HEK293 (cell line): ENCODE results near the gene MCRIP1.

ENCODE experiments used
- CTCF ChIA-PET: fragments of 350-600 bp; formaldehyde crosslinking; extraction: SDS; loops from one replicate; lab custom pipeline; 2021; ENCODE audit warnings: antibody characterized with exemption; lab: Yijun Ruan, JAX
- POLR2A ChIA-PET: fragments of 300-600 bp; formaldehyde crosslinking; extraction: SDS; loops from one replicate; lab custom pipeline; 2020; ENCODE audit warnings: antibody characterized with exemption, inconsistent platforms; lab: Yijun Ruan, JAX
- H3K27ac ChIP-seq: fragments of 200-500 bp; sonication (Bioruptor generic); 2 replicates; pipeline ENCODE4 v1.5.1; 2014; ENCODE audit warnings: low read depth, low read length, control low read depth, inconsistent platforms; ENCODE audit errors: extremely low read depth
- H3K36me3 ChIP-seq, 2 experiments: fragments of 200-500 bp in 1 of 2; sonication (Bioruptor generic) in 1 of 2; 1 replicate in 1 of 2; 2 replicates in 1 of 2; pipeline ENCODE4 v1.5.1; 2014 to 2017; ENCODE audit warnings: inconsistent platforms in 2 of 2, low read length in 2 of 2; ENCODE audit not compliant: control insufficient read depth in 2 of 2, insufficient read depth in 1 of 2
- H3K4me1 ChIP-seq: fragments of 200-500 bp; sonication (Bioruptor generic); 2 replicates; pipeline ENCODE4 v1.5.1; 2014; ENCODE audit warnings: mild to moderate bottlenecking, low read length, inconsistent platforms; ENCODE audit not compliant: control insufficient read depth, insufficient read depth
- H3K4me3 ChIP-seq: 2 replicates; pipeline ENCODE4 v1.5.1; 2011; ENCODE audit warnings: low read depth, mild to moderate bottlenecking, control low read depth, low read length, moderate library complexity
- H3K9me3 ChIP-seq: fragments of 200-500 bp; sonication (Bioruptor generic); 2 replicates; pipeline ENCODE4 v1.5.1; 2014; ENCODE audit warnings: low read depth, low read length, inconsistent platforms; ENCODE audit not compliant: control insufficient read depth, insufficient read depth
- GFI1B ChIP-seq: fragments of 450-650 bp; formaldehyde crosslinking; IDR thresholded peaks from 2 replicates; pipeline ENCODE4 v1.5.1; 2016; ENCODE audit warnings: missing biosample characterization, missing genetic modification characterization
- GLIS2 ChIP-seq: fragments of 450-650 bp; formaldehyde crosslinking; IDR thresholded peaks from 2 replicates; pipeline ENCODE4 v1.5.1; 2016; ENCODE audit warnings: missing biosample characterization, missing genetic modification characterization
- KLF7 ChIP-seq: fragments of 450-650 bp; formaldehyde crosslinking; IDR thresholded peaks from 2 replicates; pipeline ENCODE4 v1.5.1; 2016; ENCODE audit warnings: missing biosample characterization, missing genetic modification characterization, borderline replicate concordance
- REST ChIP-seq: fragments of 450-650 bp; formaldehyde crosslinking; IDR thresholded peaks from 2 replicates; pipeline ENCODE4 v1.5.1; 2016; ENCODE audit warnings: missing biosample characterization, missing genetic modification characterization
- SCRT2 ChIP-seq: fragments of 450-650 bp; formaldehyde crosslinking; IDR thresholded peaks from 2 replicates; pipeline ENCODE4 v1.5.1; 2016; ENCODE audit warnings: missing biosample characterization, missing genetic modification characterization
- TRIM28 ChIP-seq: IDR thresholded peaks from 2 replicates; pipeline ENCODE4 v1.6.1; 2011; ENCODE audit warnings: low read length, control low read depth, borderline replicate concordance
- YY2 ChIP-seq: fragments of 450-650 bp; formaldehyde crosslinking; IDR thresholded peaks from 2 replicates; pipeline ENCODE4 v1.5.1; 2016; ENCODE audit warnings: missing biosample characterization, missing genetic modification characterization
- ZBTB1 ChIP-seq: fragments of 450-650 bp; formaldehyde crosslinking; IDR thresholded peaks from 2 replicates; pipeline ENCODE4 v1.5.1; 2016; ENCODE audit warnings: missing biosample characterization, missing genetic modification characterization
- ZBTB21 ChIP-seq: fragments of 450-650 bp; formaldehyde crosslinking; IDR thresholded peaks from 2 replicates; pipeline ENCODE4 v1.5.1; 2017; ENCODE audit warnings: missing biosample characterization, missing genetic modification characterization
- ZBTB48 ChIP-seq: fragments of 450-650 bp; formaldehyde crosslinking; IDR thresholded peaks from 2 replicates; pipeline ENCODE4 v1.5.1; 2016; ENCODE audit warnings: missing biosample characterization, missing genetic modification characterization
- ZNF114 ChIP-seq: fragments of 450-650 bp; formaldehyde crosslinking; IDR thresholded peaks from 2 replicates; pipeline ENCODE4 v1.5.0; 2017; ENCODE audit warnings: missing biosample characterization, missing genetic modification characterization
- ZNF132 ChIP-seq: fragments of 450-650 bp; formaldehyde crosslinking; IDR thresholded peaks from 2 replicates; pipeline ENCODE4 v1.5.1; 2017; ENCODE audit warnings: missing biosample characterization, missing genetic modification characterization, borderline replicate concordance
- ZNF175 ChIP-seq: fragments of 450-650 bp; formaldehyde crosslinking; IDR thresholded peaks from 2 replicates; pipeline ENCODE4 v1.5.1; 2016; ENCODE audit warnings: missing biosample characterization, missing genetic modification characterization
- ZNF18 ChIP-seq: fragments of 450-650 bp; formaldehyde crosslinking; IDR thresholded peaks from 2 replicates; pipeline ENCODE4 v1.5.1; 2016; ENCODE audit warnings: missing biosample characterization, missing genetic modification characterization
- ZNF24 ChIP-seq: fragments of 450-650 bp; formaldehyde crosslinking; IDR thresholded peaks from 2 replicates; pipeline ENCODE4 v1.5.1; 2016; ENCODE audit warnings: missing biosample characterization, missing genetic modification characterization
- ZNF341 ChIP-seq: fragments of 450-650 bp; formaldehyde crosslinking; IDR thresholded peaks from 2 replicates; pipeline ENCODE4; 2016; ENCODE audit warnings: low read depth, missing biosample characterization, missing genetic modification characterization
- ZNF354C ChIP-seq: fragments of 450-650 bp; formaldehyde crosslinking; IDR thresholded peaks from 2 replicates; pipeline ENCODE4 v1.5.1; 2016; ENCODE audit warnings: missing biosample characterization, missing genetic modification characterization, low read depth, borderline replicate concordance
- ZNF398 ChIP-seq: fragments of 450-650 bp; formaldehyde crosslinking; IDR thresholded peaks from 2 replicates; pipeline ENCODE4 v1.5.1; 2017; ENCODE audit warnings: missing biosample characterization, missing genetic modification characterization
- ZNF48 ChIP-seq: fragments of 450-650 bp; formaldehyde crosslinking; IDR thresholded peaks from 2 replicates; pipeline ENCODE4 v1.5.1; 2016; ENCODE audit warnings: missing biosample characterization, missing genetic modification characterization
- ZNF514 ChIP-seq: fragments of 450-650 bp; formaldehyde crosslinking; IDR thresholded peaks from 2 replicates; pipeline ENCODE4 v1.5.1; 2016; ENCODE audit warnings: missing biosample characterization, missing genetic modification characterization
- ZNF664 ChIP-seq: fragments of 450-650 bp; formaldehyde crosslinking; IDR thresholded peaks from 2 replicates; pipeline ENCODE4 v1.5.1; 2016; ENCODE audit warnings: missing biosample characterization, missing genetic modification characterization
- ZNF747 ChIP-seq: fragments of 450-650 bp; formaldehyde crosslinking; IDR thresholded peaks from 2 replicates; pipeline ENCODE4 v1.5.1; 2016; ENCODE audit warnings: missing biosample characterization, missing genetic modification characterization
- ZNF777 ChIP-seq: fragments of 450-650 bp; formaldehyde crosslinking; IDR thresholded peaks from 2 replicates; pipeline ENCODE4 v1.5.1; 2017; ENCODE audit warnings: missing biosample characterization, missing genetic modification characterization, borderline replicate concordance
- ZSCAN23 ChIP-seq: fragments of 450-650 bp; formaldehyde crosslinking; IDR thresholded peaks from 2 replicates; pipeline ENCODE4 v1.5.1; 2016; ENCODE audit warnings: missing biosample characterization, missing genetic modification characterization
- TF ChIP-seq, protein P1 (sequence below): fragments of 450-650 bp; formaldehyde crosslinking; IDR thresholded peaks from 2 replicates; pipeline ENCODE4 v1.5.1; 2016; ENCODE audit warnings: missing biosample characterization, missing genetic modification characterization

The MCRIP1 gene

GRCh38 chr17:81863123-81863675 is 30.1 kb upstream of the MCRIP1 start:
- TF ChIP-seq ZNF48 (tag by site-specific recombination), result no peak
- TF ChIP-seq, protein P1, sequence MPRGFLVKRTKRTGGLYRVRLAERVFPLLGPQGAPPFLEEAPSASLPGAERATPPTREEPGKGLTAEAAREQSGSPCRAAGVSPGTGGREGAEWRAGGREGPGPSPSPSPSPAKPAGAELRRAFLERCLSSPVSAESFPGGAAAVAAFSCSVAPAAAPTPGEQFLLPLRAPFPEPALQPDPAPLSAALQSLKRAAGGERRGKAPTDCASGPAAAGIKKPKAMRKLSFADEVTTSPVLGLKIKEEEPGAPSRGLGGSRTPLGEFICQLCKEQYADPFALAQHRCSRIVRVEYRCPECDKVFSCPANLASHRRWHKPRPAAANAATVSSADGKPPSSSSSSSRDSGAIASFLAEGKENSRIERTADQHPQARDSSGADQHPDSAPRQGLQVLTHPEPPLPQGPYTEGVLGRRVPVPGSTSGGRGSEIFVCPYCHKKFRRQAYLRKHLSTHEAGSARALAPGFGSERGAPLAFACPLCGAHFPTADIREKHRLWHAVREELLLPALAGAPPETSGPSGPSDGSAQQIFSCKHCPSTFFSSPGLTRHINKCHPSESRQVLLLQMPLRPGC (tag by site-specific recombination), result no peak
- TF ChIP-seq ZSCAN23 (tag by site-specific recombination), result no peak
- no peak for TF ChIP-seq GLIS2
- TF ChIP-seq ZNF18 (tag by site-specific recombination), result no peak
- TF ChIP-seq ZNF777, result no peak
- no peak for TF ChIP-seq ZBTB1
- TF ChIP-seq ZNF24 (tag by site-specific recombination), result no peak
- no peak for TF ChIP-seq ZBTB48 (tag by site-specific recombination)
- TF ChIP-seq ZNF747 (tag by site-specific recombination), result no peak
- no peak for TF ChIP-seq ZNF175 (tag by site-specific recombination)
- no peak for TF ChIP-seq ZNF514 (tag by site-specific recombination)
- no peak for TF ChIP-seq ZNF114 (tag by site-specific recombination)
- no peak for TF ChIP-seq YY2 (tag by site-specific recombination)
- TF ChIP-seq REST, result no peak
- no peak for TF ChIP-seq GFI1B
- TF ChIP-seq SCRT2, result no peak
- TF ChIP-seq ZNF341 (tag by site-specific recombination), result no peak
- ChIA-PET POLR2A (interaction anchor here (0.9 to 1.4 kb wide), 3 partner anchors 33 to 160 kb away, joined by 3 to 7 read pairs (median 6); partner anchors contain the start of genes CENPX, LRRC45 and MRPL12), CTCF (interaction anchor here (1.1 to 1.3 kb wide), 2 partner anchors 130 to 163 kb away, joined by 4 read pairs; no protein-coding TSS in a partner anchor)
- peaks cover 16 to 71% of the 10 kb centered on the region in 2 experiments for H3K36me3 ChIP-seq
- H3K27ac ChIP-seq, result no peak overlapping the region; the same call in 1 of the 2 replicates
- peaks cover 13% of the 10 kb centered on the region for H3K4me1 ChIP-seq
- no peaks in the 10 kb centered on the region for H3K9me3 ChIP-seq
- no peak overlapping the region for H3K4me3 ChIP-seq

- peak overlapping the region; percentile 92 for H3K4me3 ChIP-seq
- H3K27ac ChIP-seq, result peak overlapping the region; percentile 90
- ChIA-PET CTCF (interaction anchor here (1.7 kb wide), 1 partner anchor 9 kb away, joined by 4 read pairs; no protein-coding TSS in a partner anchor), POLR2A (interaction anchor here (0.6 to 1.2 kb wide), 12 partner anchors 9 to 177 kb away, joined by 3 to 17 read pairs (median 4); partner anchors contain the start of genes ARHGDIA, ARL16, DCXR and HGS)
- H3K36me3 ChIP-seq, result peaks cover 36 to 73% of the 10 kb centered on the region in 2 experiments
- H3K9me3 ChIP-seq, result no peaks in the 10 kb centered on the region
- peaks cover 7% of the 10 kb centered on the region for H3K4me1 ChIP-seq
- TF ChIP-seq ZBTB21 (tag by site-specific recombination) (peak; percentile 61), ZNF354C (tag by site-specific recombination) (no peak), TRIM28 (no peak), ZNF398 (tag by site-specific recombination) (no peak), ZNF664 (no peak), ZNF132 (no peak), KLF7 (tag by site-specific recombination) (peak; percentile 72; the same call in 1 of the 2 replicates)
Measured at GRCh38 chr17:81860756-81861568, 27.9 kb upstream of the MCRIP1 start.
